Mammary epithelial cell (primary cell): Measurements from ENCODE around the gene HACL1.

Experiments used
- CTCF ChIP-seq, 2 donors: IDR thresholded peaks in 1 of 2; conservative IDR thresholded peaks in 1 of 2; 2 replicates each; pipeline ENCODE4 v1.5.1; 2011 to 2012; ENCODE audit warnings: inconsistent platforms in 2 of 2, low read length in 2 of 2, mild to moderate bottlenecking in 2 of 2, control low read depth in 1 of 2, low read depth in 1 of 2; ENCODE audit not compliant: insufficient read depth in 1 of 2; ENCODE audit errors: extremely low read depth in 1 of 2
- EZH2 ChIP-seq: IDR thresholded peaks from 2 replicates; pipeline ENCODE4 v1.6.1; 2012; ENCODE audit warnings: low read length, inconsistent platforms, borderline replicate concordance

- no peak for TF ChIP-seq CTCF (conservative IDR thresholded peaks at IDR 0.05 in 1 of 2, IDR thresholded peaks at IDR 0.05 in 1 of 2; ENCODE audit: extremely low read depth in 1 of 2, insufficient read depth in 1 of 2, low read depth in 1 of 2, low read length in 2 of 2)
- TF ChIP-seq EZH2 = no peak
Observed at GRCh38 chr3:15591242-15591641, 10.1 kb downstream of the HACL1 start.
